HG03108 (cell line): ENCODE measurements around the gene FLAD1.

ENCODE experiments used
- ATAC-seq: cut with Tn5 transposase; IDR thresholded peaks from one replicate; pipeline ENCODE4 v1.9.1; 2021; ENCODE audit warnings: moderate library complexity; ENCODE audit not compliant: unreplicated experiment

The FLAD1 gene

DNA sequence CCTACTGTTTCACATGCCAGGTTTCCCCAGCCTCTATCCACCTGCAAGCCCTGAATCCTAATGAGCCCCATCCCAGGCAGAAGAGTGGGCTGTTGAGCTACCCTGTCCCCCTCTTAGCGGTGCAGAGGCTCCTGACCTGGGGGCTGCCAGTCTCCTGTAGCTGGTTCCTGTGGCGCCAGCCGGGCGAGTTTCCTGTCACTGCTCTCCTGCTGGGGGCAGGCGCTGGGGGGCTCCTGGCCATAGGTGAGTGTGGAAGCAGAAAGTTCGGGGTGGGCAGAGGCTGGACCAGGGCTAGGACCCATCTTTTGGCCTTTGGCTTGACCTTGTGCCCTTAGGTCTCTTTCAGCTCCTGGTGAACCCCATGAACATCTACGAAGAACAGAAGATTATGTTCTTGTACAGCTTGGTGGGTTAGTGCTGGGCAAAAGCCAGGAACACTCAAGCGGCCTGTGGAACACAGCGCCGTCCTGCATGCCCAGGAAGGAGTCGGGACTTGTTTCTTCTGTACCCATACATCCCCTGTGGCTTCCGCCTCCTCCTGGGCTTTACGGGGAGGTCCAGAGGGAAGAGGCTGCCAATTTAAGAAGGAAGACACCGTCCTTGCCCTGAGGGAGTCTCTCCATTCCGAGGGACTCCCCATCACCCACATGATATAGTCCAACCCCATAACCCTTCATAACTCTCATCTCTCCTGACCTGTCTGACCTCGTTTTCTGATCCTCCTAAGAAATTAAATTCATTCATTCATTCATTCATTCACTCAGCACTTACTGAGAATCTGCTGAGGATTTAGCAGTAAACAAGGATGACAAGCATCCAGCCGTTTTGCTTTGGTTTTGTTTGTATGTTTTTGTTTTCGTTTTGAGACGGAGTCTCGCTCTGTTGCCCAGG is 51.4 kb downstream of the FLAD1 start:
- ATAC-seq, result no peak

DNA sequence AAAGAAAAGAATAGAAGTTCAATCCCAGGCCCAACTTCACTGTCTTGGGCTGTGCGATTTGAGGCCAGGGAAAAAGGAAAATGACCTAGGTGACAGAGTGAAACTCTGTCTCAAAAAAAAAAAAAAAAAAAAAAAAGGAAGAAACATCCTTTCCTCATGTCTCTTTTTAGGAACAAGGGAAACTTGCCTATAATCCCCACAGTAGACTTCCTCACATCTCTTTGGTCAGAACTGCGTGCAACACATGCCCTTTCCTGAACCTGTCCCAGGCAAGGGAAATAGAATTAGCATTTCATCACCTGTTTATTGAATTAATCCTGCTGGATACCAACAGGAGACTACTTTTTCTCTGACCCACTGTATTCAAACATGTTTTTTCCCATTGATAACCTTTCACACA is 52.8 kb downstream of the FLAD1 start:
- no peak for ATAC-seq

DNA sequence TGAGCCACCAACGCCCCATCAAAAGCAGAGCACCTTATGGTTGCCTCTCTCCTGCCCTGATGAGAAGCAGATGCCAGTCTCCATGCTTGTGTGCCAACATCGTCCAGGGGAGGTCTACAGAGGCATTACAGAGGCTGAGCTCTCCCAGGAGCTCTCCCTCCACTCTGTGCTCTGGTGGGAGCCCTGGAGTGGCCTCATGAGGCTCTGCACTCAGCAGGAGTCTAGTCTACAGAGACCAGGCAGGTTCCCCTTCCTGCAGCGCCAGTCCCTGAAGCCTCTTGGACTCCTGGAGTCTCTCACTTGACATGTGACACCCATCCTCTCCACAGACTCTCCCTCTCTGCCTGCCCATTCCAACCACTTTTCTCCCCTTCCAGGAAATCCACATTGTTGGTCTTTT is 53.9 kb downstream of the FLAD1 start:
- ATAC-seq, result no peak

DNA sequence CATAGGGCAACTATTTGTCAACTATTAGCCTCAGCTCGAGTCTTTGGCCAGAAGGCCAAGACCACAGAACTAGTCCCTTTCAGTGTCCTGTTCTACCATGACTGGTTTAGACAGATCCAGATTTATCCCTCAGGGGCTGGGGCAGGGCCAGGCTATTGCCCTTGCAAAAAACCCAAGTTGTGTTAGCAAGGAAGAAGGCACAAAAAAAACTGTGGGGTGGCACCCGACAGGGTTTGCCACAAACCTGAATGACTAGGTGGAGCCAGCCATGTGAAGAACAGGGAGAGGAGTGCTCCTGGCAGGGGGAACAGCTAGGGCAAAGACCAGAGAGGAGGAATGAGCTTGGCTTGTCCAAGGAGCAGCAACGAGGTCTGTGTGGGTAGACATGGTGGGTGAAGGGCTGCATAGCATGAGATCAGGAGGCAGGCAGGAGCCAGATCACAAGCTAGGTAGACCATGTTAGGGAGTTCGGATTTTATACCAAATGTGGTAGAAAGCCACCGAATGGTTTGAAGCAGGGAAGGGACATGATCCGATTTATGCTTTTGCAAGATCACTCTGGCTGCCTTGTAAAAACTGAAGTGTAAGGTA is 54.8 kb downstream of the FLAD1 start:
- no peak for ATAC-seq

DNA sequence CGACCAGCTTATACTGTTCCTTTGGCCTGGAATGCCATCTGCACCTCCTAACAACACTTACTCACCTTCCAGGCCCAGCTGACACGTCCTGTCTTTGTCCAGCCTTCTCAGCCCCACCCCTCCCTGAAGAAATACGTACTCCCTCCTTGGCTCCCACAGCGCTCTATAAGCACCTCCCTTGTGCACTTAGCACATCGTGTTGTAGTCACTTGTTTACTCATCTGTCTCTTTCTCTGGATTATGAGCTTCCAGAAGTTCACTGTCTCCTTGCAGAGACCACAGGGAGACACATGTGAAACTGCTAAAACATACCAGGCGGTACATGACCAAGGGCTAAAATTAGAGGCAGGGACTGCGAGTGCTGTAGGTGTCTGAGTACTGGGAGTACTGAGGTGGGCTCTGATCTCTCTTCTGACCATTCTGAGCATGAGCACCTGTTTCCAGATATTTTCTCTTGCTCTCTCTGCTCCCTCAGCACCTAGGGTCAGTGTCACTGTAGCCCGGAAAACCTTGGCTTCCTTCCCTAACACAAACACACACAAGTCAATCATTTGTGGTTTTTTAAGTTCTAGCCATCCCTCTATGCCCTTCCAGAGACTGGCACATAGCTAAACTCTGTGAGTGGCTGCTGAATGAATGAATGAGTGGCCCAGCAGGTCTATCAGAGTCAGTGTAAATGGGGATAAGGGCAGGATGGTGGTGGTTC is 55.6 kb downstream of the FLAD1 start:
- ATAC-seq, result no peak

DNA sequence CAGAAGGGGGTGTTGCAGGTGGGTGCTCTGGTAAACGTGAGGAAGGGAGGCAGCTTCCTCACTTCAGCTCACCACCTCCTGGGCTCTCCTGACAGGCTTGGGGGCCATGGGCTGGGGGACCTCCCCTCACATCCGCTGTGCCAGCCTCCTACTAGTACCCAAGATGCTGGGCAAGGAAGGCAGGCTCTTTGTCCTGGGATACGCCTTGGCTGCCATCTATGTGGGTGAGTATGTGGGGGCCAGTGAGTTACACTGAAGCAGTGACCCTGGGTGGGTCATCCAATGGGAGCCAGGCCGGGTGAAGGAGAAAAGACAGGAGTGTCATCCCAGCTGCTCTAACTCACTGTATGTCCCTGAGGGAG is 56.1 kb downstream of the FLAD1 start:
- ATAC-seq, result no peak

DNA sequence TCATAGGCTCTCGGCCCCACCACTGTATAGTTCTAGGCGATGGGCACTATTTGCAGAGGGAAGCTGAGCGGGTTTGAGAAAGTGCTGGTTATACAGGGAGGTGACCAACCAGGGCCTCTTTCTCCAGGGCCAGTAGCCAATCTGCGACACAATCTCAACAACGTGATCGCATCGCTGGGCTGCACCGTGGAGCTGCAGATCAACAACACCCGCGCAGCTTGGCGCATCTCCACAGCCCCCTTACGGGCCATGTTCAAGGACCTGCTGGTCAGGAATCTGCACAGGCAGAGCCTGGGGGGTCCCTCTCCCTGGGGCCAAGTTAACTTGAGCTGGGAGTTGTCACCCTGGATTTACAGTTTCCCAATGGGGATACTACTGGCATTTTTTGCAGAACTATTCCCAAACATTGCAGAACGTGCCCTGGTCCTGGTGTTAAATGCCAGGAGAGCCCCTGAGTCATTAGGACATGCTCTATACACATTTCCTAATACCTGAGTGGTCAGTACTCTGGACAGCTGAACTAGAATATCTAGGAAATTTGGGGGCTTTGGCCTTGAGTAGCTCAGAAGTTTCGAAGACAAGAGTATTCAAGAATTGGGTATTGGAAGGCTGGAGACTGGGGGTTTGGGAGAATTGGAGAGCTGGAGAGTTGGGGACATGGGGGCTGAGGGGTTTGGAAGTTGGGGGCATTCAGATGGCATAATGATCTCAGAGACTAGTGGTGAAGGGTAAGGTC is 57.4 kb downstream of the FLAD1 start:
- no peak for ATAC-seq
